Hepatocyte (in vitro differentiated cells): ENCODE measurements around the gene PHF11.

ENCODE experiments used
- CTCF ChIP-seq: fragments of 200-600 bp; sonication (generic); IDR thresholded peaks from 2 replicates; pipeline ENCODE4 v1.5.1; 2016; ENCODE audit warnings: antibody characterized with exemption, mild to moderate bottlenecking; ENCODE audit not compliant: poor library complexity
- EZH2phosphoT487 ChIP-seq: fragments of 200-600 bp; sonication (generic); IDR thresholded peaks from one replicate; pipeline ENCODE4 v1.6.1; 2018; ENCODE audit warnings: antibody characterized with exemption, mild to moderate bottlenecking, low read depth, moderate library complexity; ENCODE audit not compliant: unreplicated experiment, severe bottlenecking

- TF ChIP-seq CTCF (no peak), EZH2phosphoT487 (no peak)
Observed at GRCh38 chr13:49466292-49466838, 29.4 kb upstream of the PHF11 start.
